ENCODE results near the gene ARL14EPL.
A peak's percentile ranks its signal among the peaks of the same experiment; 100 is the strongest.

Gene ARL14EPL

DNA sequence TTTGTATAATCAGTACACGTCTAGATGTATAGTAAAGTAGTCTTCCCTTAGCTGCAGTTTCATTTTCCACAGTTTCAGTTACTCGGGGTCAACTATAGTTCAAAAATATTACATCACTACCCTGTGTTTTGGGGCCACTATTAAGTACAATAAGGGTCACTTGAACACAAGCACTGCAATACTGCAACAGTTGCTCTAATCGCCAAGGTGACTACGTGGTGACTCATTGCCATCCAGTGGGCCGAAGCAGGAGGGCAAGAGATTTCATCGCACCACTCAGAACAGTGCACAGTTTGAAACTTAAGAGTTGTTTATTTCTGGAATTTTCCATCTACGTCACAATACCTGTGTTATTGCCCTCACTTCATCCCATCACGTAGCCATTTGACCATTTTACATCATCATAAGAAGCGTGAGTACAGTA lies at the start of gene ARL14EPL:
Gene ARL14EPL, plus strand, starts transcription at position 379 of the 424 bp plus-strand sequence. CDS start 18,994 bp downstream, outside the sequence.
- no peak for DNase-seq

DNA sequence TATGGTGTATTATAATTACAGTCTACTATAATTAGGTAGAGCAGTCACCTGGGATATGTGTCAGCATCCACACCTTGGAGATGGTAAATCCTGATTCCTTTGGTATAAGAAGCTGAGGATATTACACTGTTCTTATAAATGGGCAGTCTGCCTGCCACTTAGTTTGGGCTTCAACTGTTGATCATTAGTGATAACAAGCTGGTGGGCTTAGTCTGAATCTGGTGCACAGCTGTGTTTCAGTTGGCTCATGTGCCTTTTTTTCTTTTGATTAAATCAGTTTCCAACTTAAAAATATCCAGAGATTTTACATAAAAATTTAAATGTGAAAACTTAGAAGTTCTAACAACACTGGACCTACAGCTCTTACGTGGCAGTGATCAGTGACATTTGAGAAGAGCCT lies 48.8 kb upstream of the ARL14EPL start:
- no peak for DNase-seq

DNA sequence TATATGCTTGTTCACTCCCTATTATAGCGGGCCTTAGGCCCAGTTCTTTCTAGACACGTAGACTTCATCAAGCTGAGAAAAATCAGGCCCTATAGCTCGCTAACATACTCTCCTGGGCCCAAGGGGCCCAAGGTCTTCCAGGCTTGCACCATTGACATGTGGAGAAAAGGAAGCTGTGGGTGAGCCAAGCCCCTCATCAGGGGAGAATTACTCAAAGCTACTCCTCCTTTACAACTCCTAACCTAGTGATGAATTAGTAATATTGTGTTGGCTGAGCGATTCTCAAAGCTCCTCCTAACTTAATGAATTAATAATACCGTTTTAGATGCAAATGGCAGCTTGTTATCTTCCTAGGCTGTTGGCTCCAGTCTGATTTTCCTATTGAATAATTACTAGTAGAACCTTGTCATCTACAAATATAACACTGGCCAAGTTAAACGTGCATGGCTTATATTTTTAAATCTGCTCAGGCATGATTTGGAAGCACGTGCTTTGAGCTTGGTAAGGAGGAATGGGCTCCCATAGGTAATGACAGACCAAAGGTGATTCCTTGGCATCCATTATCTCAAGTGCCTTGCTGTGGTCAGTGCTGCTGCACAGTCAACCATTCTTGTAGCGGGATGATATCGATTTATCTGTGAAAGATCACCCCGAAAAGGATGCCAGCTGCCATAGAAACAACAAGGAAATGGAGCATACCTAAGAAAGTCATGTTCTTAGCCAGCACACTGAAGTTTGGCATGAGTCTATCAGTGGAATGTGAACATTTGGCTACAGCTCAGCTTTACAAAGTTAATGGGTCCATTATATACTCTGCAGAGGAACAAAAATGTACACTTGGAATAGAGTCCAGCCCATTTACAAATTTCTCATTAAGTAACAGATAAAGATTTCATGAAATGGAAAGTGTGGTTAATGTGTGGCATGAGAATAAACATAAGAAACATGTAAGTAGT lies 46.2 kb upstream of the ARL14EPL start:
- no peak for DNase-seq

DNA sequence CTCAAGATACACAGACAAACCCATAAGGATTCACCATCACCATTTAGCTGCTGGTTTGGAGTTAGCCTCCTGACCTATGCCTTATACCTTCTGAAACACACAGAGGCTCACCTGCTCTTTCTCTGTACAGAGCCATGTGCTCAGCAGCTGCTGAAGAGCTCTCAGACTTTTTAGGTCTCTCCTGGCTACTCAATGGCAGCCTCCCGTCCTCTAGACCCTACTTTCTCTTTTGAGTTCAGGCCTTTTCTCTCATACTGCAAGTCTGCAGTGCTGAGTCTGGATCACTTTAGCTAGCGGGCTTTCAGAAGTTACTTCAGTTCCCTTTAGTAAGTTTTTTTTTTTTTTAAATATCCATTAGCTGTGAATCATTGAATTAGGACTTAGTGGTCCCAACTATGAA lies 44.3 kb upstream of the ARL14EPL start:
- DNase-seq, result no peak

DNA sequence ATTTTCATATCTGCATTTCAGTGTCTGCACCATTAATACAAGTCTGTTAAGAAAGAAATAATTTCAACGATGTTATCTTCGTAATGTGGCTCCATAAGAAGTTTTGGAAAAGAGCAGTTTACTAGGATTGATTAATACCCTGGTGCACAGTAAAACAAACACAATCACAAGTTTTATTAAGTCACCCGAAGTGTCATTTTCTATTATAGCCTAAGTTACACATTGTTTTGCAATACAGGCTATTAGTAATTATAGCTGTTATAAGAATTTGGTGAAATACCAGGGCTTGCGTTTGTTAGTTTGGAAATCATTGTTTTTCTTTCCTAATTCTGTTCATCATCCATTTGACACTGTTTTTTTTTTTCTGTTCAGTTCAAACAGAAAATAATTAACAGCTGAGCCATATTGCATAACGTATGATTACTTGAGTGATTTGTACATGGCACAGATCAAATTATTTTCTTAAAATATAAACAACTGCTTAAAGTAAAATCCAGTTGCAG lies 39.4 kb upstream of the ARL14EPL start:
- DNase-seq, result no peak

DNA sequence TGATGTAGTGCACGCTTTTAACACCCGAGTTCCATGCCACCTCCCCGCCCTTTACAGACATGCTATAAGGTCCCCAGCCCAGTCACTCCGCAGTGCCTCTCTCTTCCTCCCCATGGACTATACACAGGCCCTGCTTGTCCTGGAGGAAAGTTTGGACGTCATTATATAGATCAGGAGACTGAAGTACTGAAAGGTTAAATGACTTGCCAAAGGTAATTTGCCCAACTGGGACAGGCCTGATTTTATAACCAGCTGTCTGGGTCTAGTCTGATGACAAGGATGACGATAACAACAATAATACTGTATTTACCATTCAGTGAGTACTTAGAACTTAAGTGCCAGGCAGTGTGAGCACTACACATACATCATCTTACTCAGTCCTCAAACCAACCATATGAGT lies 36.9 kb upstream of the ARL14EPL start:
- no peak for DNase-seq

DNA sequence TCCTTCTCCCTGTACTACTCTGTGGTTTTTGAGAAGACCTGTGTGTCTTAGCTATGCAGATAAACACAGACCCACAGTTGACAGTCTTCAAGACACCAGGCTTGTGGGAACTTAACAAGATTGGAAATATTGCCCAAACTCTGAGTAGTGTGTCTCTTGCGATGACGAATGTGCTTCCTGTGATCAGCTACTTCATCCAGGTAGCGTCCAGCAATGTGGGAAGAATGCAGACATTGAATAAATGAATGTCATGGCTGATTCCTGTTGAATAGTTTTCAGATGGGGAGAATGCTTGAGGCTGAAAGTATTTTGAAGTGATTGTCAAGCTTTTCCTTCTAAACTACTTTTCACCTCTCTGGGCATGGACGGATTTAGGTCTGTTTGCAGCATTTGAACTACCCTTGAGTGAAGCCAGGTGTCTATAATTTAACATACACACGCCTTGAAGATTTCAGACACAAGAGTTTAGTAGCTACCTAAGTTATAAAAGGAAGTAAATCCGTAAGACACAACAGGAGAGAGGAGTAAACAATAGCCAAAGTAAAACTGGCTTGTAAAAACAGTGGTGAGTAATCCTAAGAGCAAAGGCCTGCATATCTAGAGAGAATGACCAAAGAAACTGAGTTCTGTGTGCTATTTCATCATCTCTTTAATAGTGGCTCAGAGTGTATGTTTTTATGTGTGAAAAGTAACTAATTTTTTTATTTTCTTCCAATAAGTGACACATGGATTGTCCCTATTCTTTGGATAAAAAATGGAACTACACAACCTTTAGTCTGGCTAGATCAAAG lies 30.0 kb upstream of the ARL14EPL start:
- DNase-seq, result no peak

DNA sequence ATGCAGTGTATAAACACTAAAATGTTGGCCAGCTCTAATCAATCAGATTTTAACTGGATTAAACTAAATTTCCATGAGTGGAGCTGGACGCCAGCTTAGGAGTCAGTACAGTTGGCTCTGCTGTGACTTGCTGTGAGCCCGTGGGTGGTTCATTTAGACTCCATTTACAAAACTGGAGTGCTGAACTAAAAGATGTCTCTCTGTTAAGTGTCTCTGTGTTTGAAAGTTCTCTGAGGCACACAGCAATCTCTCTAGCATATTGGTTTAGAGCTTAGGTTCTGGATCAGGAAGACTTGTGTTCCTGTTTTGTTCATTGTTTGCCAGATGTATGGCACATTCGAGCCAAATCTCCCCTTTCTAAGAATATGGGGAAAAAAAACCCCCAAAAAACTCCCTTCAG lies 28.0 kb upstream of the ARL14EPL start:
- DNase-seq, result no peak

DNA sequence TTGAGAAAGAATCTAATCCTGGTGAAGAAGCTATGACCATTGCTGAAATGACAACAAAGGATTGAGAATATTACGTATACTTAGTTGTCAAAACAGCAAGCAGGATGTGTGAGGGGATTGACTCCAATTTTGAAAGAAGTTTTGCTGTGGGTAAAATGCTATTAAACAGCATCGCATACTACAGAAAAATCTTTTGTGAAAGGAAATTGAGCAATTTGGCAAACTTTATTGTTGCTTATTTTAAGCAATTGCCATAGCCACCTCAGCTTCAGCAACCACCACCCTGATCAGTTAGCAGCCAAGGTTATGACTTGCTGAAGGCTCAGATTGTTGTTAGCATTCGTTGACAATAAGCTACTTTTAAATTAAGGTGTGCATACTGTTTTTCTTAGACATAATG lies 22.5 kb upstream of the ARL14EPL start:
- no peak for DNase-seq

DNA sequence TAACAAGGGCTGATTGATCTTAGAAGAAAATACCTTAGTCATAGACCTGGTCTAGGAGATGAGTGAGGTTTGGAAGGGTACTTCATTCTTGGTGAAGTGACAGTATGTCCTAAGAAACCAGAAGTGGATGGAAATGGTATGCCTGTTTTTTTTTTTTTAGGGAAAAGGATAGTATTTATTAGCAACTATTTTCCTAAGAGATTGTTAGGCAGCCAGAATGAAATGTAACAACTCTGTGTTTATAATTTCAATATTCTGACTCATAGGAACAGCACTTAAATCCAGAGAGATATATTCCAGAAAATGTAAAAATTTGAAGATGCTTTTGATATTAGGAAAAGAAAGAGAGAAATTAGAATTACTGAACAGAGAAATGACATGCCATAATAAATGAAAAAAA lies 21.2 kb upstream of the ARL14EPL start:
- no peak for DNase-seq

DNA sequence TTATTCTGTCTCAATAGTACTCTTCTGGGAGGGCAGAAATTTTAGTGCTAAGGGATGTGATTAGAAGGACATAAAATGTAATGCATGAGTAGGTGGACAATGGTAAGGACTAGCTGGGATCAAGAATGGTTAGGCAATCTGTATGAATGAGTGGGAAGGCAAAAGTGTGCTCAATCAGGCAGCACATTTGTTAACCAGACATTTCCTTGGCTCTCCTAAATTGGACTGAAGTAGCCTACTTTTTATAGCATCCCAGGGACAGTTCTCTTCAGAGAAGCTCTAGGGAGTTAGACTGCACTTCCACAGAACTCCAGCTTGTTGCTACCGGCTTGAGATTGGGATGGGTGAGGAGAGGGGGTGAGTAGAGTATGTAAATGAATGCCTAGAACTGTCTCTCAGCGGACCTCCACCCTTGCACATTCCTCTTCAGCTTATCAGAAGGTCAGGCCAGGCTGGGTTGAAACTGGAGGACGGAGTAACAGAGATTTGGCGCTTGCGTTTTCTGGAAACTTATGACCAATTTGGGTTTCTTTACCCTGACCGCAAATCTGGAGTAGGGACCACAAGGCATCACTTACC lies 19.0 kb upstream of the ARL14EPL start:
- no peak for DNase-seq

DNA sequence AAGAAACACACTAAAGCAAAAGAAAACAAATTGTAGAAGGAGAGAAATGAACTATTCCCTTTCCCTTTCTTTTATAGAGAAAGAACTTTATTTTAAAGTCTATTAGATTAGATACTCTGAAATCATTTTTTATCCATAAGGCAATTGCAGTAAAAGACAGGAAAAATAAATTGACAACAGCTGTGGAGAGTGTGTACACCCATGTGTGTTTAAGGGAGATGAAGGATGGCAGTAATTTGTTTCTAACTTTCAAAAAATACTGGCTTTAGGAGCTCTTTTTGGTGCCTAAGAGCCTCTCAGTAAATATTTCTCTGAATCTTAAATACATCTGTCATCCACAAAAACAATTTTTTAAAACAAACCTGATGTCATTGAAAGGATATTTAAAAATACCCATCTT lies 18.3 kb upstream of the ARL14EPL start:
- no peak for DNase-seq

DNA sequence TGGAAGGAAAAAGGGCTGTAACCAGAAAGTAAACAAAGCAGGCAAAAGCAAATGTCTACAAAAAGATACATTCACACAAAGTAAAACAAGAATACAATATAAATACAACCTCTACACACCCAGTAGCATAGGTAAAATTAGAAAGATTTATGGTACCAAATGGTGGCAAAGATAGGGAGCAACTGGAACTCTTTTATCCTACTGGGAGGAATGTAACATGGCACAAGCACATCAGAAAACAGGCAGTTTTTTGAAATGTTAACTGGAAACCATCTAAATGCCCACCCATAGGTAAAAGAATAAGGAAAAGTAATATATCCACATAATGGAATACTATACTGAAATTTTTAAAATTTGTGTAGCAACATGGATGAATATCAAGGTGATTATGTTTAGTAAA lies 8.7 kb upstream of the ARL14EPL start:
- DNase-seq, result no peak

DNA sequence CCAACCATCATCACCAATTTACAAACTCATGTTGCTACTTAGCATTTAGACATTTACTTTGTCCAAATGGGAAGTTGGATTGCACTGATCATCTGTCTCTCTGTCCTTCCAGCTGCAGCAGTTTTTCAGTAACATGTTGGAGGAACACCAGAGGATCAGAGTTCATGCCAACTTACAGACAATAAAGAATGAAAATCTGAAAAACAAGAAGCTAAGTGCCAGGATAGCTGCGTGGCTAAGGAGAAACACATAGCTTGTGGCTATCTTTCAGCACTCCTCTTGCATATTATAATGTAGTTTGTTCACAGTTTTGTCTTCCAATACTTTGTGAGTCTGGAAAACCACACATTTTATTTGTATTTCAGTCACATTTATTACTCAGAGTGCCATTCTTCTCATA lies 6.4 kb upstream of the ARL14EPL start:
- no peak for DNase-seq

DNA sequence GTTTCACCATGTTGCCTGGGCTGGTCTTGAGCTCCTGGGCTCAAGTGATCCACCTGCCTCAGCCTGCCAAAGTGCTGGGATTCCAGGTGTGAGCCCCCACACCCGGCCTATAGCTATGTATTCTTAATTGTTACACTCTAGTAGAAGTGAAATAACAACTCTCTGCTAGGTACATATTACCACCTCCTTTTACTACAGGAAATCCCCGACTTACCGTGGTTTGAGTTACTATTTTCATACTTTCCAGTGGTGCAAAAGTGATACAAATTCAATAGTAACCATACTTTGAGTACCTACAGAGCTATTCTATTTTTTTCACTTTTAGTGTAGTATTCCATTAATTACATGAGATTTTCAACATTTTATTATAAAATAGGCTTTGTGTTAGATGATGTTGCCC lies 719 bp downstream of the ARL14EPL start:
- no peak for DNase-seq

DNA sequence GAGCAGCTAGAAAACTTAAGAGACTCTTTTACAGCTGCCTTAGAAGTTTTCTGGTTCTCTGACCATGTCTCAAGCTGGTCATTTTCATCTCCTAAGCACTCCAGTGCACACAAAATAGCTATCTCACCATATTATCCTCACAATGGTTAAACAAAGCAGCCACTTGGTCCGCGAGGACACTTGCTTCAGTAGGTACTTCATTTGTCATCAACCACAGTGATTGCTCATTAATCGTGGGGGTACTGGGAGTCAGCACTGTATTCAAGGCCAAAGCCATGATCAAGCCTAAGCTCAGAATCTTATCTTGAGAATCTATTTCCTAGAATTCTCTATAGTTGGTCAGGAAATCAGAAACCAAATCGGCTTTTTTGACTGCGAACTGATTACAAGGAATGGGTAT lies 2.9 kb downstream of the ARL14EPL start:
- DNase-seq, result no peak

DNA sequence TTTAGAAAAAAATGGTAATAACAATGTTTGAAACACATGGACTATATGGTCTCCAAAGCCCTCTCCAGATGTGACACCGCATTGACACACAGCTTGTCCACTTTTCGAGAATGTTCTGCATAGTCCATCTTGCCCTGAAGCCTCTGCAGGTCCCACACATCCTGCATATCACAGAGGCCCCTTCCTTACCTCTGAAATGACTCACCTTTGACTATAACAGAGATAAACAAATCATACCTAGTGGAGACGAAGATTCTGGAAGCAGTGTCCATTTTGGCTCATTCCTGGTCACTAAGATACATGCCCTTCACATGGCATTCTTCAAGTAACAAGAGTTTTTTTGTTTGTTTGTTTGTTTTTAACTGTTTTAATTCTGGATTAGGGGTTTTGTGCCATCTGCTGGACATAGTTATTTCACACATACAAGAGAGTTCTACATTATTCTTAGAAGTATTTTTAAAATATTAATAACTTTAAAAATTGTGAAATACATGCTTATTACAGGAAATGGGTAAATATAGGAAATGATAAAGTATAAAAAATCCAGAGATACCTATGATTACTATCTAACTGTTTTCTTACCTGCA lies 5.1 kb downstream of the ARL14EPL start:
- no peak for DNase-seq

DNA sequence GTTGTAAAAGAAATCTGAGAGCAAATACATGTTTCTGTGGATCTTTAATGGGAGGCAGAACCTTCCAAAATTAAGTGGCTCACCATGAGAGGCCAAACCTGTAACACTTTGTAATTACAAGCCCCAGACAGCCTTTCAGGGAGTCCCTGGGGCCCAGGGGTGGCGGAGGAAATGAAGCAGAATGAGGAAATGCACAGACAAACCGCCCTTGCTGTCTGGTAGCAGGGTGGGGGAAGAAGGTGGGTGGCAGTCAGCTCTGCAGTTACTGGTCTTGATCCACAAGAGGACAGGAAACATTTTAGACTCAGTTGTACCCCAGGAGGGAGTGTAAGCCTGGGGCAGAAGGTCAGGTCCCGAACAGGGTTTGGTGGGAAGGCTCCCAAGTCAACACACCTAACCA lies 6.5 kb downstream of the ARL14EPL start:
- DNase-seq, result peak; percentile 57

DNA sequence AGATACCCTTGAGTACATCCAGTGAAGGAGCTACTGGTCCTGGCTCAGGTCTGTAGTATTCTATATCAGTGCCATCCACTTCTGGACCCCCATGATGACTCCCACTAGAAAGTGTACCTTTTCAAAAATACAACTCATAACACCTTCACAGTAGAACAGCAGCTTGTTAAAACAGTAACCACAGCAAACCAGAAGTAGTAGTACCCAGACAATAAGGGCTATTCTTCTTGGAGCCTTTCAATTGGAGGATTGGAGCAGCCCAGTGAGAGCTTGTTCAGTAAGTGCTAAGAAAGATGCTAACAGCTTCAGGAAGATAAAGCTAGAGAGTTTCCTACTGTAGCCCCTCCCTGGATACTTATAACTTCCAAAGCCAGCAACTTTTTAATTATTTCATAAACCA lies 10.1 kb downstream of the ARL14EPL start:
- DNase-seq, result no peak

DNA sequence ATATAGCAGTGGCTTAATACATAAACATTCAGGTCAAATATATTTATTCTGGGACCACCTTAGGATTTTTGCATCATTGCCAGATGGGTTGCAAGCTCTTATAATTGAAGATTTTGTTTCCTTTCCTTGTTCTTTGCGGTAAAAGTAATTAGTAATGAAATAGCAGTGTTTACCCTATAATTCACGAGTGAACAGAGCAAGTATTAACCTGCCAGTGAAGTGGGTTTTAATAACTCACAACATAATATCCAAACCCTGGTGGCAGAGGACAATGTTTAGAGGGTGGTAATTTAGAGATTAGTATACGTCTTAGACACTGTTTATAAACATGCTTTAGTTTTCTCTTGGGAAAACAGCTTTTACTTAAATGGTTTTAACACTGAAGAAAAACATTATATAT lies 11.8 kb downstream of the ARL14EPL start:
- no peak for DNase-seq

DNA sequence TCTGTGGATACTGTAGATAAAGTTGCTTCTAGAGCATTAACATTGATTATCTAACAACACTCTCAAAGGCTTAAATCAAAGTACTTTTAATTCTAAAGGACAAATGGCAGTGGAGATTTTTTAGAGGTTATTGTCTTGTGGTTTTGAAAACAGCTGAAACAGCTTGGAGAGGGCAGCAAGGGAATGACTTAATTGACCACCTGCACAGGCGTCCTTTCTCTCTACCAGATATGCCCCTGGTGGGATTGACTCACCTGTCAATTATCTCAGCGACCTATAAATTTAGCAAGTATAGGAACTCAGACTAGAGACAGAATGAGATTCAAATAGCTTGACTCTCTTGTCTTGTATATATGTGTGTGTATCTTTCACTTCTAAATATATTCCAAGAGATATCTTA lies 13.5 kb downstream of the ARL14EPL start:
- no peak for DNase-seq

DNA sequence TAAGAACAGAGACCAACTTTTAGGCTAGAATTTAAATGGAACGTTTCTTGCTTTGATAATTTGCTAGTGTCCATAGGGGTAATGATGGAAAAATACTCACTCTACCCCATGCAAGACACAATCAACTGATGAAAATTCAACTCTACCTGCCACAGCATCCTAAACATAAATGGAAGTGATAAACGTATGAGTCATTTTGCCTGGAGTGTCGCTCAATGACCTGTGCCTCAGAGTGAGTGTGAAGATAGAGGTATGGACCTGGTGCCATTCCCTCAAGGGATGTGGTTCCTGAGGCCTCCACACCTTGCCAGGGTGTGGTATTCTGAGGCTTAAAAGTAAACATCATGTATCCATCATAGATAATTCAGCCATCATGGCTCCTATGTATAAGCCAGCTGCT lies 14.0 kb downstream of the ARL14EPL start:
- DNase-seq, result no peak

DNA sequence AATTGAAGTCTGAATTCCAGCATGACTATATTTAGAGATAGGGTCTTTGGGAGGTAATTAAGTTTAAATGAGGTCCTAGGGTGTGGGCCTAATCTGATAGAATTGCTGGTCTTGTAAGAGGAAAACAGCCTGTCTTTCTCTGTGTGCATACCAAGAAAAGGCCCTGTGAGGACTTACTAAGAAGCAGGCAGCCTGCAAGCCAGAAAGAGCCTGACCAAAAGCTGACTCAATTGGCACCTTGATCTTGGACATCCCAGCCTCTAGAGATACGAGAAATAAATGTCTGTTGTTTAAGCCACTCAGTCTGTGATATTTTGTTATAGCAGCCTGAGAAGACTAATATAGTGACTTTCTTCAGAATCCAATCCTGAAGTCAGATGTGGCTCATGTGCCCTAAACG lies 14.6 kb downstream of the ARL14EPL start:
- DNase-seq, result no peak
